Liver (tissue), 9 donors: ENCODE measurements around the gene TMEM163. TPM values are rescaled to one million over a fixed set of nuclear protein-coding genes. Genes with fewer than 3 reads are reported as not detected.

Experiments used
- DNase-seq: peaks from one replicate; pipeline ENCODE4 v3.0.0-alpha.2; 2017; ENCODE audit warnings: low spot score
- H3K27ac ChIP-seq, 2 donors: one replicate each; pipeline ENCODE4 v1.7.0; 2013; ENCODE audit warnings: inconsistent platforms in 2 of 2, low read length in 2 of 2, control low read depth in 1 of 2, low read depth in 1 of 2, mild to moderate bottlenecking in 1 of 2
- H3K27me3 ChIP-seq, 4 donors: one replicate each; pipeline versions ENCODE4 v1.6.1 to v1.7.0; 2013; ENCODE audit warnings: low read length in 3 of 4, inconsistent platforms in 1 of 4, mild to moderate bottlenecking in 1 of 4, moderate library complexity in 1 of 4; ENCODE audit not compliant: control insufficient read depth in 4 of 4, insufficient read depth in 4 of 4
- H3K36me3 ChIP-seq, 4 donors: one replicate each; pipeline versions ENCODE4 v1.6.1 to v1.7.0; 2013; ENCODE audit warnings: low read length in 3 of 4, mild to moderate bottlenecking in 3 of 4, low read depth in 1 of 4, moderate library complexity in 1 of 4; ENCODE audit not compliant: control insufficient read depth in 4 of 4, insufficient read depth in 3 of 4
- H3K4me1 ChIP-seq, 4 donors: one replicate each; pipeline versions ENCODE4 v1.6.1 to v1.7.0; 2013; ENCODE audit warnings: low read length in 3 of 4, mild to moderate bottlenecking in 3 of 4, moderate library complexity in 1 of 4; ENCODE audit not compliant: control insufficient read depth in 4 of 4, insufficient read depth in 4 of 4
- H3K4me3 ChIP-seq, 3 donors: one replicate each; pipeline versions ENCODE4 v1.6.1 to v1.7.0; 2013; ENCODE audit warnings: low read length in 3 of 3, control low read depth in 1 of 3, low read depth in 1 of 3, mild to moderate bottlenecking in 1 of 3
- H3K9ac ChIP-seq, 2 donors: one replicate each; pipeline ENCODE4 v1.7.0; 2013; ENCODE audit warnings: low read length in 2 of 2, mild to moderate bottlenecking in 2 of 2, moderate library complexity in 2 of 2, control low read depth in 1 of 2, low read depth in 1 of 2
- H3K9me3 ChIP-seq, 4 donors: one replicate each; pipeline versions ENCODE4 v1.6.1 to v1.7.0; 2013; ENCODE audit warnings: low read length in 3 of 4; ENCODE audit not compliant: control insufficient read depth in 4 of 4
- EGR1 ChIP-seq, 2 donors: IDR thresholded peaks; 2 replicates each; pipeline ENCODE4 v1.6.1; 2016 to 2018; ENCODE audit warnings: antibody characterized with exemption in 2 of 2, low read depth in 2 of 2
- FOXA1 ChIP-seq: IDR thresholded peaks from 2 replicates; pipeline ENCODE4 v1.6.1; 2016; ENCODE audit warnings: antibody characterized with exemption
- FOXA2 ChIP-seq: IDR thresholded peaks from 2 replicates; pipeline ENCODE4 v1.6.1; 2016; ENCODE audit warnings: antibody characterized with exemption
- HNF4A ChIP-seq, 2 donors: conservative IDR thresholded peaks; 2 replicates each; pipeline ENCODE4 v1.6.1; 2016; ENCODE audit warnings: antibody characterized with exemption in 2 of 2, mild to moderate bottlenecking in 2 of 2
- HNF4G ChIP-seq: IDR thresholded peaks from 2 replicates; pipeline ENCODE4 v1.6.1; 2016; ENCODE audit warnings: antibody characterized with exemption
- JUND ChIP-seq, 2 donors: IDR thresholded peaks; 2 replicates each; pipeline ENCODE4 v1.6.1; 2016; ENCODE audit warnings: antibody characterized with exemption in 2 of 2
- NR2F2 ChIP-seq: IDR thresholded peaks from 2 replicates; pipeline ENCODE4 v1.6.1; 2016; ENCODE audit warnings: antibody characterized with exemption
- SP1 ChIP-seq: IDR thresholded peaks from 2 replicates; pipeline ENCODE4 v1.6.1; 2018; ENCODE audit warnings: antibody characterized with exemption, mild to moderate bottlenecking
- TAF1 ChIP-seq: conservative IDR thresholded peaks from 2 replicates; pipeline ENCODE4 v1.6.1; 2016; ENCODE audit warnings: antibody characterized with exemption, mild to moderate bottlenecking
- YY1 ChIP-seq: IDR thresholded peaks from 2 replicates; pipeline ENCODE4 v1.6.1; 2016; ENCODE audit warnings: antibody characterized with exemption, mild to moderate bottlenecking
- WGBS: extraction: QIAGEN DNeasy Blood & Tissue Kit; methylation state at CpG from one replicate; pipeline ENCODE4 v1.1.7; 2013; 5-methylcytosine and 5-hydroxymethylcytosine counted together
- polyA plus RNA-seq, 2 donors: library from polyadenylated mRNA; stranded (reverse) in 1 of 2; unstranded in 1 of 2; fragments of 200-250 nt in 1 of 2; fragments of >200 nt in 1 of 2; fragmentation: Nextera tagmentation in 1 of 2; extraction: Ambion mirVana in 1 of 2; gene quantifications; one replicate each; pipeline versions ENCODE4 v1.2.1 to v1.2.3, GENCODE V29; 2013 to 2015
- total RNA-seq, 2 donors: library from RNA; depleted of rRNA; stranded (reverse); fragments of >200 nt; gene quantifications; one replicate each; pipeline ENCODE4 v1.2.3, GENCODE V29; 2014
- TF ChIP-seq, protein P1 (sequence below): IDR thresholded peaks from 2 replicates; pipeline ENCODE4 v1.6.1; 2016; ENCODE audit warnings: antibody characterized with exemption
- TF ChIP-seq, protein P2 (sequence below): IDR thresholded peaks from 2 replicates; pipeline ENCODE4 v1.6.1; 2016; ENCODE audit warnings: antibody characterized with exemption
- TF ChIP-seq, protein P3 (sequence below): fragments of 150-350 bp; IDR thresholded peaks from 2 replicates; pipeline ENCODE4 v1.5.1; 2017; ENCODE audit warnings: improper control_type of control experiment, low read depth, low read length; ENCODE audit not compliant: missing input control
- TF ChIP-seq, protein P4 (sequence below): IDR thresholded peaks from 2 replicates; pipeline ENCODE4 v1.6.1; 2016; ENCODE audit warnings: antibody characterized with exemption
- donor health status: healthy.
- donor health status: healthy.
- donor health status: healthy.
- donor health status: healthy.
- donor health status: healthy.

TMEM163 gene
- total and polyA plus RNA-seq, 4 donors: 0.08 to 0.48 (median 0.25) TPM

DNA sequence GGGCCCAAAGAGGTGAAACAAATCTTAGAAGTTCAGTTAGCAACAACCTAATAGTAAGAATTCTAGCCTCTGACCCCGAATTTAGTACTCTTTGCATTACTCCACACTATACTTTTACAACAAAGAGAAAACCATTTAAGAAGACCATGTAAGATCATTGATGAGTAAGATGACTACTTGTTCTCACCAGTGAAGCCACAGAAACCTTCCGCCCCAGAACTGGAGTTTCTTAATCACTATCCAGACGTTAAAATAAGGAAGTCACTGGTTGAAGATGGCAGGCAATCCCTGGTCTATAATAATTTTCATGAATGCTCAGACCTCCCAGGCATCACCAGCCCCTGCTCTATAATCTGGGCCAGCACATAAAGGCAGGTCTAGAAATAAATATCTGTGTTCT lies 95.0 kb downstream of the TMEM163 start:
- Histone ChIP-seq H3K36me3 (no peaks in the 10 kb centered on the region), H3K9ac (no peak overlapping the region), H3K27ac (no peak overlapping the region), H3K4me1 (no peaks in the 10 kb centered on the region), H3K4me3 (no peak overlapping the region), H3K9me3 (peaks cover 0 to 5% (median 0%) of the 10 kb centered on the region in 4 donors), H3K27me3 (peaks cover 0 to 2% (median 0%) of the 10 kb centered on the region in 4 donors)
- TF ChIP-seq, protein P1, sequence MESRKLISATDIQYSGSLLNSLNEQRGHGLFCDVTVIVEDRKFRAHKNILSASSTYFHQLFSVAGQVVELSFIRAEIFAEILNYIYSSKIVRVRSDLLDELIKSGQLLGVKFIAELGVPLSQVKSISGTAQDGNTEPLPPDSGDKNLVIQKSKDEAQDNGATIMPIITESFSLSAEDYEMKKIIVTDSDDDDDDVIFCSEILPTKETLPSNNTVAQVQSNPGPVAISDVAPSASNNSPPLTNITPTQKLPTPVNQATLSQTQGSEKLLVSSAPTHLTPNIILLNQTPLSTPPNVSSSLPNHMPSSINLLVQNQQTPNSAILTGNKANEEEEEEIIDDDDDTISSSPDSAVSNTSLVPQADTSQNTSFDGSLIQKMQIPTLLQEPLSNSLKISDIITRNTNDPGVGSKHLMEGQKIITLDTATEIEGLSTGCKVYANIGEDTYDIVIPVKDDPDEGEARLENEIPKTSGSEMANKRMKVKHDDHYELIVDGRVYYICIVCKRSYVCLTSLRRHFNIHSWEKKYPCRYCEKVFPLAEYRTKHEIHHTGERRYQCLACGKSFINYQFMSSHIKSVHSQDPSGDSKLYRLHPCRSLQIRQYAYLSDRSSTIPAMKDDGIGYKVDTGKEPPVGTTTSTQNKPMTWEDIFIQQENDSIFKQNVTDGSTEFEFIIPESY: no peak
- TF ChIP-seq FOXA1 (no peak), NR2F2 (no peak)
- 62% methylated on average over 3 of the region's 3 CpGs for WGBS
- DNase-seq: no peak

DNA sequence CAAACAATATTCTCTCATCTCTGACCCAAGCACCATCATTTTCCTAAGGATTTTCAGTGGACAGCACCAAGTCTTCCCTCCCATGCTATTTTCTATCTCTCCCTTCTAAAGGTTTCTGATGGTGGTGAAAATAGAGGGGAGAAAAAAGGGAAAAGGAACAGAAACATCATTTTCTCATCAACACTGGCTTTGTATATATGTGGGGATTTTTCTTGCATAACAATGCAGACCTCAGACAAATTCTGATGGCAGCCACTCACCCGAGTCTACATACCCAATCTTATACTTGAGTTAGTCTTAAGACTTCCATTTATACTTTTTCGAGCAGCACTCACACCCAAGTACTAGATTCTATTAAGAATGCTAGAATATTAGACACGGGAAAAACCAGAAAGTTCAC lies 95.8 kb downstream of the TMEM163 start:
- no peak for DNase-seq
- H3K9ac ChIP-seq: no peak overlapping the region
- H3K4me3 ChIP-seq: no peak overlapping the region
- 83% methylated on average over 3 of the region's 3 CpGs for WGBS
- TF ChIP-seq YY1 (no peak), EGR1 (IDR thresholded peaks at IDR 0.05; ENCODE audit: low read depth in 2 of 2) (no peak), TAF1 (no peak), HNF4G (no peak), HNF4A (conservative IDR thresholded peaks at IDR 0.05) (no peak), FOXA1 (no peak), NR2F2 (no peak), SP1 (no peak), JUND (IDR thresholded peaks at IDR 0.05) (no peak), FOXA2 (no peak)
- TF ChIP-seq, protein P2, sequence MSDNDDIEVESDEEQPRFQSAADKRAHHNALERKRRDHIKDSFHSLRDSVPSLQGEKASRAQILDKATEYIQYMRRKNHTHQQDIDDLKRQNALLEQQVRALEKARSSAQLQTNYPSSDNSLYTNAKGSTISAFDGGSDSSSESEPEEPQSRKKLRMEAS: no peak
- TF ChIP-seq, protein P3, sequence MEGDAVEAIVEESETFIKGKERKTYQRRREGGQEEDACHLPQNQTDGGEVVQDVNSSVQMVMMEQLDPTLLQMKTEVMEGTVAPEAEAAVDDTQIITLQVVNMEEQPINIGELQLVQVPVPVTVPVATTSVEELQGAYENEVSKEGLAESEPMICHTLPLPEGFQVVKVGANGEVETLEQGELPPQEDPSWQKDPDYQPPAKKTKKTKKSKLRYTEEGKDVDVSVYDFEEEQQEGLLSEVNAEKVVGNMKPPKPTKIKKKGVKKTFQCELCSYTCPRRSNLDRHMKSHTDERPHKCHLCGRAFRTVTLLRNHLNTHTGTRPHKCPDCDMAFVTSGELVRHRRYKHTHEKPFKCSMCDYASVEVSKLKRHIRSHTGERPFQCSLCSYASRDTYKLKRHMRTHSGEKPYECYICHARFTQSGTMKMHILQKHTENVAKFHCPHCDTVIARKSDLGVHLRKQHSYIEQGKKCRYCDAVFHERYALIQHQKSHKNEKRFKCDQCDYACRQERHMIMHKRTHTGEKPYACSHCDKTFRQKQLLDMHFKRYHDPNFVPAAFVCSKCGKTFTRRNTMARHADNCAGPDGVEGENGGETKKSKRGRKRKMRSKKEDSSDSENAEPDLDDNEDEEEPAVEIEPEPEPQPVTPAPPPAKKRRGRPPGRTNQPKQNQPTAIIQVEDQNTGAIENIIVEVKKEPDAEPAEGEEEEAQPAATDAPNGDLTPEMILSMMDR: no peak
- TF ChIP-seq, protein P4, sequence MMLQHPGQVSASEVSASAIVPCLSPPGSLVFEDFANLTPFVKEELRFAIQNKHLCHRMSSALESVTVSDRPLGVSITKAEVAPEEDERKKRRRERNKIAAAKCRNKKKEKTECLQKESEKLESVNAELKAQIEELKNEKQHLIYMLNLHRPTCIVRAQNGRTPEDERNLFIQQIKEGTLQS: no peak
- TF ChIP-seq, protein P1: no peak
- H3K36me3 ChIP-seq: no peaks in the 10 kb centered on the region
- peaks cover 0 to 5% (median 0%) of the 10 kb centered on the region in 4 donors for H3K9me3 ChIP-seq
- no peaks in the 10 kb centered on the region for H3K4me1 ChIP-seq
- peaks cover 0 to 2% (median 0%) of the 10 kb centered on the region in 4 donors for H3K27me3 ChIP-seq
- H3K27ac ChIP-seq: no peak overlapping the region
